GM15510 (cell line): Measurements from ENCODE around the gene SRP19.

Experiments used
- POLR2A ChIP-seq: IDR thresholded peaks from 3 replicates; pipeline ENCODE4 v1.6.1; 2011; ENCODE audit warnings: borderline replicate concordance; ENCODE audit not compliant: insufficient read length; ENCODE audit errors: extremely low read depth

Gene SRP19

DNA sequence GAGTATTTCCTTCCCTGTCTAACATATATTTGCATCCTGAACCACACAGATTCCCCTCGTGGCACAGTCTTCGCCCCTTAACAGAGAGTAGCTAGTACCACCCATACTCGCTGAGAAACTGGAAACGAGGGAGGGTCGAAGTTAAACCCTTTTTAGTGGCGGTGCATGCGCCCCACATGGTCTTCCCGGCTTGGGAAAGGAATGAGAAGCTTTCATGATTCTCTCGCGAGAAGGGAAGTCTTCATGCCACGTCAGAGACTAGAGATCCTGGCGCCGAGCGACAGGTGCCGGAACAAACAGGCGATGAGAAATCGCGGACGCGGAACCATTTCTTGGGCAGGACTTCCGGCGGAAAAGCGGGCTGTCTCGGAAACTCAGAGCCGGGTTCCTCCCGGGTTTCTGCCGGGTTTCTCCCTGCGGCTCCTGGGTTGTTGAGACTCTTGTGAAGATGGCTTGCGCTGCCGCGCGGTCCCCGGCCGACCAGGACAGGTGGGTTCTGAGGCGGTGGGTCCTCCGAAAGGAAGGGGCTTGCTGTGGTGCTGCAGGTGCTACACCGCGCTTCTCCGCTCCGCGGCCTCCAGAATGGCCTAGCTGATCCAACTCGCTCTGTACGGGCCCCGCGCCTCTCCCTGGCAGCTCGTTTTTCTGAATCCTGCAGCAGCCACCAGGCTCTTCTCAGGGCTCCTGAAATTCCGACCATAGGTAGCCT, at the start of gene SRP19:
SRP19 (plus strand) TSS at position 359 of the 709 bp plus-strand sequence; CDS start at position 449, 90 bp downstream.
- TF ChIP-seq POLR2A = peak; percentile 73

DNA sequence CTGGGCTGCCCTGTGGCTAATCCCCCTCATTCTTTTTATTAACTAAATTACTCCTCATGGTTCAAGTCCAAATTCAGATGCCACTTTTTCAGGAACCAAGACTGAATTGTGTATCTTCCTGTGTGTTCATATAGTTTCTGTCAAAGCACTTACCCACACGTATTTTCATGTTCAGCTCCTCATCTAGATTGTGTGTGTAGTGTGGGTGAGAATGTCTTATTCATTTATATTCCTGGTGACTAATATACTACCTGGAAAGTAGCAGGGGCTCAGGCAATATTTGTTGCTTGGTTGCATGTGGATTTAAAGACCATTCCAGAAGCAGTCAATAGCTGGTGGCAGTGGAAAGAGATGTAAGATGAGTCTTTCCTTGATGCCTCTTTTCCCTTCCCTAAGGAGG, 48.5 kb upstream of the SRP19 start:
- TF ChIP-seq POLR2A = no peak

- no peak for TF ChIP-seq POLR2A
Measured at GRCh38 chr5:112820246-112820645, 40.8 kb upstream of the SRP19 start.

- no peak for TF ChIP-seq POLR2A
Measured at GRCh38 chr5:112822456-112822855, 38.6 kb upstream of the SRP19 start.

GRCh38 chr5:112823181-112823580, 37.9 kb upstream of the SRP19 start:
- TF ChIP-seq POLR2A = no peak

GRCh38 chr5:112823656-112824055, 37.4 kb upstream of the SRP19 start:
- TF ChIP-seq POLR2A = no peak

DNA sequence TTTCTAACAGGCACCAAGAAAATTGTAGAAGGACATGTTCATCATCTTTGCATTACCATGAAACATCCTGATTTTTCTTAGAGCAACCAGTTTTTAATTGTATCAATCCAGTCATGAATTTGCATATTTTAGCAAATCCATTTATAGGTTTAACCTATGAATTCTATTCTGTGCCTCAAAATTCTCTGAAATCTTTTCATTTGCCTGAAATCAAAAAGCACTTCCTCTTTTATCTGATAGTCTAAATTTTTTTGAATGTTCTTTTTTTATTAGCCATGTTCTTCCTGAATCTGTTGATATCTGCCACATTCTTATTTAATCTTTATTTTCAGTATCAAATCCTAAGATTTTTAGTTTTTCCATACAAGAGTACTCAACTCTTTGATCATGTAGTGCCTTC, 36.9 kb upstream of the SRP19 start:
- no peak for TF ChIP-seq POLR2A

DNA sequence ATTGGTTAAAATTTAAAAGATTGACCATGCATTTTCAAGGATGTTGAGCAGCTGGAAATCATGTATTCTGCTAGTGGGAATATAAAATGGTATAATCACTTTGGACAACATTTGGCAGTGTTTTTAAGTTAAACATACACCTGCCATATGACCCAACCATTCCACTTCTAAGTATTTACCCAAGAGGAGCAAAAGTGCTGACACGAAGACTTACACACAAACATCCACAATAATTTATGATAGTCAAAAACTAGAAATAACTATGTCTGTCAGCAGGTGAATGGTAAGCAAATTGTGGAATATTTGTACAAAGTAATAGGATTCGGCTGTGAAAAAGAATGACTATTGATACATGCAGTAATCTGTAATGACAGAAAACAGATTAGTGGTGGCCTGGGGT, 30.7 kb upstream of the SRP19 start:
- no peak for TF ChIP-seq POLR2A

DNA sequence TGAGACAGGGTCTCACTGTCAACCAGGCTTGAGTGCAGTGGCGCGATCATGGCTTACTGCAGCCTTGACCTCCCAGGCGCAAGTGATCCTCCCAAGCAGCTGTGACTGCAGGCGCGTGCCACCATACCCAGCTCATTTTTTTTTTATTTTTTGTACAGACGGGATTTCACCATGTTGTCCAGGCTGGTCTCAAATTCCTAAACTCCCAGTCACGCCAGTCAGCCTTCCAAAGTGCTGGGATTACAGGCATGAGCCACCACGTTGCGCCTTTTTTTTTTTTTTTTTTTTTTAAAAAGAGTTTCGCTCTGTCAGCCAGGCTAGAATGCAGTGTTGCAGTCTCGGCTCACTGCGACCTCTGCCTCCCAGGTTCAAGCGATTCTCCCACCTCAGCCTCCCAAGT, 27.1 kb upstream of the SRP19 start:
- no peak for TF ChIP-seq POLR2A

- TF ChIP-seq POLR2A = no peak
Measured at GRCh38 chr5:112844489-112844888, 16.6 kb upstream of the SRP19 start.

DNA sequence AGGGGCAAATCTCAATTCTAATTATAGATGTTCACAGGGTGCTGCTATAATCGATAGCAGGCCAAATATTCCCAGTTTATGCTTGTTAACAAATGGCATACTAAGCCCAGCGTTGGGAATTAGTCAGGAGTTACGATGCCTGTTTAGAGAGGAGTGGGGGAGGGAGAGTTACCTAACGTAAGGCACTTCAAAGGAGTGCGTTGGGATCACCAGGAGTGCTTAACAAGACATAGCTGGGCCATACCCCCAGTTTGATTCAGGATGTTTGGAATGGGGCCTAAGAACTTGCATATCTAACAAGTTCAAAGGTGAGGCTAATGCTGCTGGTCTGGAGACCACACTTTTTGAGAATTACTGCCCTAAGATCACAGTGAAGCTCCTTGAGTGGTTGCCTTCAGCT, 14.5 kb upstream of the SRP19 start:
- TF ChIP-seq POLR2A = no peak

DNA sequence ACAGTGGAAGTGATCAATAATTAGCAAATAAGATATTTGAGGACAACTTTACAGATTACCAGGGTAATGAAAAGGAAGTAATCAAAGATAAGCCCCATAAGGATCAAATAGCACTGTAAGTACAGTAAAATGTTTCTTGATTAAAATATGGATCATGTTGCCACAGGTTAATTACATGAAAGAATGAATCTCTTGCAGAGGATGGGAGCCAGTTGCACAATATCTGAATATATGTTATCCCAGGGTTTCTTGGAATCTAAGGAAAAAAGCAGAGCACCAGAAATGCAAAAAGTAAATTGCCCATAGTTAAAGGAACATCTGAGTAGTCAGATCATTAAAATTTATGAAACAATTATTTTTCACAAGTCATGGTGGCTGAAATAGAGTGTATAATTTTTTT, 13.8 kb upstream of the SRP19 start:
- TF ChIP-seq POLR2A = no peak

DNA sequence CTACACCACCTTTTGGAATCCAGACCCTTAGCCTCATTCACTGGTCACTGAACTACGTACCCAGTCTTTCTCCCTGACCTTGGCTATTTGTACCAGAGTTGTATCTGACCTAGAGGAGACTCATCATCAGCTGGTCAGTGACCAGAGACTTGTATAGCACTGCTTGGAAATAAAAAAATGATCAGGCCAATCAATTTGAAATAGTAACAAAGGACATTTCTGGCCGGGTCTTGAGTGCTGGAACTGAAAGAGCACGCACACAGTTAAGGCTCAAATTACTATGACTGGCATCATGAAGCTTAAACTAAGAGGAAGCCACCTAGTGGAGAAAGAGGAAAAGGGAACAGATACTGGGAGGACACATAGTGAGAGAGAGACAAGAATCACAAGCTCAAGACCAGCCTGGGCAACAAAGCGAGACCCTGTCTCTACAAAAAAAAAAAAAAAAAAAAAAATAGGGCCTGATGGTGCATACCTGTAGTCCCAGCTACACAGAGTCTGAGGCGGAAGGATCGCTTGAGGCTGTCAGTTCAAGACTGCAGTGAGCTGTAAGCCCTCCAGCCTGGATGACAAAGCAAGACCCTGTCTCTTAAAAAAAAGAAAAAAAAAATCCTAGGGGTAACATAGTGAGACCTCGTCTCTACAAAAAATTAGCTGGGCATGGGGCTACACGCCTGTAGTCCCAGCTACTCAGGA, 12.8 kb upstream of the SRP19 start:
- no peak for TF ChIP-seq POLR2A

- no peak for TF ChIP-seq POLR2A
Measured at GRCh38 chr5:112849912-112850311, 11.2 kb upstream of the SRP19 start.

DNA sequence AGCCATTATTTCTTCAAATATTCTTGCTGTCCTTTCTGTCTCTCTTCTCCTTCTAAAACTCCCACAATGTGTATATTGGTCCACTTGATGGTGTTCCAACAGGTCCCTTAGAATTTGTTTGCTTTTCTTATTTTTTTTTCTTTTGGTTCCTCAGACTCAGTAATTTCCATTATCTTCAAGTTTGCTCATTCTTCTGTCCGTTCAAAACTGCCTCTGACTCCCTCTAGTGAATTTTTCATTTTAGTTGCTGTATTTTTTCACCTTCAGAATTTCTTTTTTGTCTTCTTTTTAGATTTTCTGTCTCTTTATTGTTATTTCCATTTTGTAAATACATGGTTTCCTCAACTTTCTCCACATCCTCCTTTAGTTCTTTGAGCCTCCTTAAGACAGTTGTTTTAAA, 6.4 kb upstream of the SRP19 start:
- no peak for TF ChIP-seq POLR2A

- TF ChIP-seq POLR2A = no peak
Measured at GRCh38 chr5:112857866-112858265, 3.2 kb upstream of the SRP19 start.

DNA sequence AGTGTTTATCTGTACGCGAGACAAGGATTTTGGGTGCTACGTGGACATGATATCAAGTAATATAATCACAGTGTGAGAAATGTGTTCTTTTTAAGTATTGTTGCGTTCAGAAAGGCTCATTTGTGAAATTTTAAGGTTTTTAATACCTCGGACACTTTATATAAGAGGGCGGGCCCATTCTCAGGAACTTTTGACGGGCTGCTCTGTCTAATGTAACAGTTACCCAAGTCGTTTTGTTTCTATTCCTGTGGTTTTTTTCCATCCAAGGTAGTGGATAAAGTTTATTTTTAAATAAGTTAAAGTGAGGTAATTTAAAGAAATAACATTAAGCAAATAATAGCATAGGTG, 525 bp downstream of the SRP19 start:
- TF ChIP-seq POLR2A = no peak

DNA sequence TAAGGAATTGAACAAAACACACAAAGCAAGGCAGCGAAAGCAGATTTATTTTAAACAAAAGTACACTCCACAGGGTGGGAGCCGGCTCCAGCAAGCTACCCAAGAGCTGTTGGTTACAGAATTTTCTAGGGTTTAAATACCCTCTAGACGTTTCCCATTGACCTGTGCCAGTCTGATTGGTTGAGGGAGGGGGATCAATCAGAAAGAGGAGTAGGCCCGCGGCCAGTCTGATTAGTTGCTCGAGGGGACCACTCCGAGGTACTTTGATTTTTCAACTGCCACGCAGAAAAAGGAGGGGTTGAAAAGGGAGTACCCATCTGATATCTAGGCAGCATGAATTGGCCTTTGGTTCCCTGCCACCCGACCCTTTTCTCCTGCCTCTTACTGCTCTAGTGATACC, 998 bp downstream of the SRP19 start:
- TF ChIP-seq POLR2A = no peak

DNA sequence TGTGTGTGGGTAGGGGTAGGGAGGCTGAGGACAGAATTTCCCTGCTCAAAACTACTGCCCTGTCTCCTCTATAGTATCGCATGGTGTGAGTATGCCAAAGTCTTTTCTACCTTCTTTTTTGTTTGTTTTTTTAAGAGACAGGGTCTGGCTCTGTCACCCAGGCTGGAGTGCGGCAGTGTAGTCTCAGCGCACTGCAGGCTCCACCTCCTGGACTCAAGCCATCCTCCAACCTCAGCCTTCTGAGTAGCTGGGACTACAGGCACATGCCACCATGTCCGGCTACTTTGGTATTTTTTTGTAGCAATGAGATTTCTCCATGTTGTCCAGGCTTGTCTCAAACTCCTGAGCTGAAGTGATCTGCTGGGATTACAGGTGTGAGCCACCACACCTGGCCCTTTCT, 2.5 kb downstream of the SRP19 start:
- TF ChIP-seq POLR2A = no peak
